HG02885 (cell line): ENCODE data around the gene GDPD5.

Source experiments
- ATAC-seq: cut with Tn5 transposase; IDR thresholded peaks from one replicate; pipeline ENCODE4 v1.9.1; 2021; ENCODE audit warnings: mild to moderate bottlenecking; ENCODE audit not compliant: unreplicated experiment, poor library complexity

The GDPD5 gene

DNA sequence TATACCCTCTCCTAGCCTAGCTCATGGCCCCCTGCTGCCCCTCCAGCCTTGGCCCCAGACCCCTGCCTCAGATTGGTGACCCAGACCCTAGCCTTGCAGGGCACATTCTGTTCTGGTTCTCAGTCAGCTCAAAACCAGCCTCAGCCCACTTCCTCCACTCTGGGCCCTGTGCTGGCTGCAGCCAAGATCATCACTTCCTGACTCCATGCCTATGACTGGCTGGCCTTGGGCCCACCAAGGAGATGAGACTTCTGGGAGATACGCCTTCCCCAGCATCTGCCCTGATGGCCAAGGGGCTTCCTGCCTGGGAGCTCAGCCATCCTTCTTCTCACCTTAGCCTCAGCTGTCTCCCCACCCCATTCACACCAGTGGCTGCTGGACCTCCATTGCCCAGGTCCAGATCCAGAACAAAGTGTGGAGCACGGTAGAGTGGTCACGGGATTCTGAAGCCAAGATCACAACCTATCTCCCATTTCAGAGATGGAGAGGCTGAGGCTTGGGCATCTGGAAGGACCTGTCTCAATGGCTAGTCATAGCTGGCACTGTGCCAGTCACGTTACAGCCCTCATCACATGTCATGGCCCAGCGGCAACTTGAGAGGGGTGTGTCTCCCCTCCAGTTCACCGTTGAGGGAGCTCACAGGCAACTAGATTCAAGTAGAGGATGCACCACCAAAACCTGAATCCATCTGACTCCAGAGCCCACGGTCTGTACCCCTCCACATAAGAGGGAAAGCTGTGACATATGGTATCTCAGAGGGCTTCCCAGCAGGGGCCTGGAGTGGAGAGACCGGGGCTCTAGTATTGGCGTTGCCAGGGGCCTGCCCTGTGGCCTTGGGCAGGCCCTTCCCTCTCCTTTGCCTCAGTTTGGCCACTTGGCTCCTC is 49.7 kb downstream of the GDPD5 start:
- no peak for ATAC-seq

DNA sequence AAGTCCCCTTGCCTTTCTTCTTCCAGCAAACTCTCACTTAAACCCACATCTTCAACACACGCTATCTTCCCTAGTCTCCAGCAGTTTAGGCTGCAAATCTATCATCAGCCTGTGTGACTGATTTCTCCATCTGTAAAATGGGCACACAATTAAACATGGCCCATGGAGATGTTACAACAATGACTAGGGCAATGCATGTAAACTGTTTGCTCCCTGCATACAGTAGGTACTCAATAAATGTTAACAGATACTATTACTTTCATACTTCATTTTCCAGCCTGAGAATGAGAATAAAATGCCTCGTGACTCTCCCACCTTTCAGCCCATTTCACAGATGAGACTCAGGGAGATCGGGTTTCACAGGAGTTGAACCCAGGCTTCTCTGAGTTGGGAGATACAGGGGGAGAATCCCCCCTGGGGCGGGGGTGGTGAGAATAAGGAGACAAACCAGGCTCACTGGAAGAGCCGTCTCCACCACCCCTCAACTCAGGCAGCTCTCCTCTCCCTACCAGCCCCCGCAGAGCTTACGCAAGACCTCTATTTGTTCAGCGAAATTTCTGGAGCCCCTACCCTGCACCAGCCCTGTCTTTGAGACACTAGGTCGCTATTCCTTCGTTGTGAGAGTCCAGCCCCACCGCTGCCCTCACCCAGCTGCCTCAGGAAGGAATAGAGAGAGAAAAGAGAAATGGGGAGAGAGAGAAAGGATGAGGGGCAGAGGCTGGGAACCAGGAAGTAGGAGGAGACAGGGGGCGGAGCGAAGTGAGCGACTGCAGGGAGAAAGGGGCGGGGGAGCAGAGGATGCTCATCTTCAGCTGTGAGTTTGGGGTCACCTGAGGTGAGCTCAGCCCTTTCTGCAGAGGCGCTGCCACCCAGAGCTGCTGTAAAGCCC is 50.6 kb downstream of the GDPD5 start:
- ATAC-seq = no peak

DNA sequence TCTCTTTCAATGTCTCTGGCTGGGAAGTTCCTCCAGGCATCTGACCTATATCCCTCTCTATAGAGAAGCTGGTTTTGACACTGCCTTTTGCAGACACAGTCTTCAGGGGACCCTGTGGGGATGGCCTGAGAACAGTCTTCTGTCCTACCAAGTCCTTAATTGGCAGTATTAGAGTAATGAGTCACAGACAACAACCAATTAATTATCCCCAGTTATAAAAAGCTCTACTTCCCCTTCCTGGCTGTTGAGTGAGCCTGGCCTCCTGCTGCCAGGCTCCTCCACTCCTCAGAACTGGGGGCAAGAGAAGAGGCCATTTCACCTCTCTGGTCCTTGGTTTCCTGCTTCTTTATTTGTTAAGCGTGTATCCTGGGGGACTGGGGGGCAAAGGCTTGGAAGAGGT is 51.5 kb downstream of the GDPD5 start:
- ATAC-seq = no peak

DNA sequence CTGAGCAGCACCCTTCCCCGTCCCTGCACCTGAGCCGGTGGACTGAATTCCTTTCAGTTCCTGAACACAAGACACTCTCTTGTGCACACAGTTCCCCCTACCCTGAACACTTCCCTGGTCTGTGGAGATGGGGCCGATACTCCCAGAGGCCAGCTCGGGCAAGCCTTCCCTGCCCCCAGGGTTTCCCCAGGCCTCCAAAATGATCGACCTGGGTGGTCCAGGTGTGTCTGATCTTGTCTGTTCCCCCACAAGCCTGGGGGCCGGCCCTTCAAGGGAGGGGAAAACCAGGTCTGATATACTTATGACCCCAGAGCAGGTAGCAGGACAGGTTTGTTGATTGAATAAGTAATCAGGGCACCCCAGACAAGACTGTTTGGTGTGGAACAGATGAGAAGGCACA is 52.1 kb downstream of the GDPD5 start:
- no peak for ATAC-seq

DNA sequence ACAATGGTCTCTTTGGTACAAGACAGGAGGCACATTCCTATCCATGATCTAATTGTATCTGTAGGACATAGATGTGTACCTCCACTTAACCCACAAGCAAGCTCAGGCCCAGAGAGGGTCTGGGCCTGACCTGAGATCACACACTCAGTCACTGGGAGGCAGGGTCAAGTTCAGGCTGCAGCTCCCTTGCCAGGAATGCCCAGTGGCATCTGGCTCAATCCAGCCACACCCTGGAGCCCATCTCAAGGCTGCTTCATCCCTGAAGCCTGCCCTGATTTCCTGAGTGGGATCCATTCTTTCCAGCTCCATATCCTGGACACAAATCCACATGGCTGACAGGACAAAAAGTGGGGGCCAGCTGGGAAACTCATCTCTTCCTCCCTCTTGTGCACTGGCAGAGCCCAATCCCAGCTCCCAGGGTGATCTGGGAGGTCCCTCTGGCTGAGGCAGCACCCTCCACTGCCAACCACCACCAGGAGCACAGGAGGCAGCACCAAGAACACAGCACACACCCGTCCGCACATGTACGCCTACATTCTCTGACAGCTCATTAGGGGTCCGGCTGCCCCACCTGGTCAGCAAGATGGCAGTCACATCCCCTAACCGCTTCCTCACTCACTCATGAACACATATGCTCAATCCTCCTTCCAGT is 53.5 kb downstream of the GDPD5 start:
- no peak for ATAC-seq

DNA sequence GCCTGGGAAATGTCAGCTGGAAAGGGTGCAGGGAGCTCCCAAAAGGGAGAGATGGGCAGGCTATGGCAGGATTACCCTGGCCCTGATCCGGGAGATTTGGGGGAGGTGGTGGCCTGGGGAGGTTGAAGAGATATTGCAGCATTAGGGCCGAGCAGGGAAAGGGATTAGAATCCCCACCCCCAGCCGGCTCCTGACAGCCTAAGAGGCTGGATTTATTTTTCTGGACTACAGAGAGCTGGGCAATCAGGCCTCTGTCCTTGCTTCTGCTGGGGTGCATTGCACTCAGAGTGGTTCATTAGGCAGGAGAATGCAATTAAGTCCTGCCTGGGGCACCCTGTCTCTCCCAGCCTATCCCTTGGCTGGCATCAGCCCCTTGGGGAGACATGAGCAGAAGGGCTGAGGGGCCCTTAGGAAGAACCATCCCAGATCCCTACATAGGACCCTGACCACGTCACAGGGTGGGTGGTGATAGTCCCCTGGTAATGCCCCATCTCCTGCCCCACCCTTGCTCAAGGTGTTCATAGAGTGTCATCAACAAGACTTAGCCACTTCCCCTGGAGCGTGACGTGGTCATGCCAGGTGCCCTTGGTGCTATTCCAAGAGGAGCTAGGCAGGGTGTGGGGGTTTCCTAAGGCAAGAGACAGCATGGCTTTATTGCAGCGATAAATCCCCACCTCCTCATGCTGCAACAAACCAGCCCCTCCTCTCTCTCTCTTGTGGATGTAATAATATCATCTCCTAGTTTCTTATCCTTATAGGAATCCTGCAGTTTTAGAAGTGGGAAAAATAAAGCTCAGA is 54.4 kb downstream of the GDPD5 start:
- ATAC-seq = no peak

DNA sequence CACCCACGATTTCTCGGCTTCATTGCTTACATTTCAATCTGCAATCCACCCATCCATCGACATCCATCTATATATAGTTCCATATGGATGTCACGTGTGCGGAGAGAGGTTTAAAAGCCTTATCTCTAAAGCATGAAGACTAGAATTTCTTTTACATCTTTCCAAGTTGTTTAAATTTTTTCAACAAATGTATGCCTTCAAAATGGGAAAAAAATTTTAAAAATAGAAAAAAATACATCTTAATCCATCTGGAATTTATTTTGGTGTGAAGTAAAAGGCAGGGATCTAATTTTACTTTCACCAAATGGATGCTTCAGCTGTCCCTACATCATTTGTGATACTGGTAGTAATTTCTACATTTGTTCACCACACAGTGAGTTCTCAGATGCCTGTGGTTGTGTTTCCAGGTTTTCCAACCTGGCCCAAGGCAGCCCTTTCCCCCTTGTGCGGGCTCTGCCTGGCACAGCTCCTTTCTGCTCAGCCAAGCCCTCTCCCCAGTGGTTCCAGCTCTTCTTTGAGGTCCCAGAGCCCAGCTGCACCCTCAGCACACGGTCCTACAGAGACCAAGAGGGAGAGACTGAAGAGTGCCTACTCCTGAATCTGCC is 55.2 kb downstream of the GDPD5 start:
- ATAC-seq = no peak

DNA sequence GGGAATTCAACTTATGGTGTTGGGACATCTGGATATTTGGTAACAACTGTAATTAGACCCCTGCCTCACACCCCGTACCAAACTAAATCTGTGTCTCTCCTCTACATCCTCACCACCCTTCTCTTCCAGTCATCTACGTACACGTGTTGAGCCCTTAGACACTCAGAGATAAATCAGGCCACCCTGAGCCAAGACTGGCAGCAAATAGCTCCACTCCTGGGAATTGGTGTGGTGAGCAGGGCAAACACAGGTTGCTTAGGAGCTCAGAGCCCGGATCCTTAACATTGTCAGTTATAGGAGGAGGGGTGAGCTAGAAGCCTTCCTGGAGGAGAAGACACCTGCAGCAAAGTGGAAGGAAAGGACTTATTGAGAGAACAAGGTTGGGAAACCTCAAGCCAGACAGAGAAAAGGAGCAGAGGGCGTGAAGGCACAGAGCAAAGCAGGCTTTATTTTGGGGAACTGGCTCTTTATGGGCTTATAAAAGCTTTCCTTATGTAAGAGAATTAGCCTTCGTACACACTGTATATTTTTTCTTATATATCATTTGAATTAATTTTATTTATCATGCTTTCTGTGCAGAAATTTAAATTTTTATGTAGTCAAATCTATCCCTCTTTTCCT is 55.8 kb downstream of the GDPD5 start:
- no peak for ATAC-seq

DNA sequence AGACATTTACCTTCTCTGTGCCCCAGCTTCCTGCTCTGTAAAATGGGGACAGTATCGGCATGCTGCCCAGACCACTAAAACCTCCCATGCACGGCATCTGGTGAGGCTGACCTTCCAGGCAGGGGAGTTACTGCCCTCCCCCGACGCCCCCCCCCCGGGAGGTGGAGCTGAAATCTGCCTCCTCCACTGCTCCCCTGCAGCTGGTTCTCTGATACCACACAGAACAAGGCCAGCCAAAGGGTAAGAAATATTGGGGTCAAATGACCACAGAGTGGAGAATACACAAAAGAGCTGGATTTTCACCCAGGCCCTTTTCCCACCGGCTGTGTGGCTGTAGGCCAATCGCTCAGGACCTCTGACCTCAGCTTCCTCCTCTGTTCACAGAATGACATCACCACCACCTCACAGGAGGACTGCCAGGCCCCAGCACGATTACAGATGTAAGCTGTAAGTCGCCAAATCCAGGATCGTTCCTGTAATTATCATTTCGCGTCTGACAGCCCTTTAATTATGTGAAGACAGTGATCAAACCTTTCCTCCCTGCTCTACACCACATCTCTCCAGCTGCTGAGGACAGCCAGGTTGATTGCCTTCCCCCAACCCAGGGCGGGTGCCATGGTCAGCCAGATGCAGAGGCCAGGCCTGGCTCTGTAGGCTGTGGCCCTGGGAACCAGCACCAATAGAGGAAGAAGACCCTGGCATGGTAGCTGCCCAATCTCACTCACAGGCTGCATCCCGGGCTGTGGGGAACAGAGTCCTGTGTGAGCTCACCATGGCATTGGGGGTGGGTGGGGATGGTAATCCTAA is 57.0 kb downstream of the GDPD5 start:
- ATAC-seq = no peak

DNA sequence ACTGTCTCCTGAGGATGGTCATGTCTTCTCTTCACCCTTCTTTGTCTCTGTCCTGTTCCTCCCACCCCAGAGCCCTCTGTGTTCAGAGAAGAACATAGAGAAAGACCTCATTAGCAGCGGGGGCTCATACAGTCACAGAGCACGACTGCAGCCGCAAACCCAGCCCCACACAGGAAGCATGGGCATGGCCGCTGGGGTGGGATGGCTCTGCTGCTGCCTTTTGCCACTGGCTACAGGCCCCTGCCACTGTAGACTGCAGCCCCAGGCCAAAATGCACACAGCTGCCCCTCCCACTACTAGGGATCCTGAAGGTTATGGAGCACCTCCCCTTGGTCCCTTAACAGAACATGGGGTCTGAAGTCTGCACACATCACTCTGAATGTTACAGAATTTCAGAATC is 57.9 kb downstream of the GDPD5 start:
- ATAC-seq = no peak

DNA sequence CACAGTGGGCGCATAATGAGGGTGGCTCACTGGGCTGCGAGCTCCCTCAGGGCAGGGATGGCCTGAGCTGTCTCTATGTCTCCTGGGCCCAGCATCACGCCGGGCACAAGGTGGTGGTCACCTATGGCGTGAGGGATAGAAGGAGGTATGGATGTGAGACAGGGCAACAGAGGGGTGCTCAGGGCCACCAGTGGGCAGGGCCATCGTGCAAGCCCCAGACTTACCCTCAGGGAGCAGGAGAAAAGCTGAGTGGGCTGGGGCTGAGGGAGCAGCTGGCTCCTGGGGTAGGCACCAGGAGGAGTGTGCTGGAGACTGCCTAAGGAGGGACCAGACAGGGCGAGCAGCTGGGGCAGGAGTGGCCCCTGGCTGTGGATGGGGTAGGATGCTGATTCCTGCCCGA is 58.4 kb downstream of the GDPD5 start:
- ATAC-seq = no peak

DNA sequence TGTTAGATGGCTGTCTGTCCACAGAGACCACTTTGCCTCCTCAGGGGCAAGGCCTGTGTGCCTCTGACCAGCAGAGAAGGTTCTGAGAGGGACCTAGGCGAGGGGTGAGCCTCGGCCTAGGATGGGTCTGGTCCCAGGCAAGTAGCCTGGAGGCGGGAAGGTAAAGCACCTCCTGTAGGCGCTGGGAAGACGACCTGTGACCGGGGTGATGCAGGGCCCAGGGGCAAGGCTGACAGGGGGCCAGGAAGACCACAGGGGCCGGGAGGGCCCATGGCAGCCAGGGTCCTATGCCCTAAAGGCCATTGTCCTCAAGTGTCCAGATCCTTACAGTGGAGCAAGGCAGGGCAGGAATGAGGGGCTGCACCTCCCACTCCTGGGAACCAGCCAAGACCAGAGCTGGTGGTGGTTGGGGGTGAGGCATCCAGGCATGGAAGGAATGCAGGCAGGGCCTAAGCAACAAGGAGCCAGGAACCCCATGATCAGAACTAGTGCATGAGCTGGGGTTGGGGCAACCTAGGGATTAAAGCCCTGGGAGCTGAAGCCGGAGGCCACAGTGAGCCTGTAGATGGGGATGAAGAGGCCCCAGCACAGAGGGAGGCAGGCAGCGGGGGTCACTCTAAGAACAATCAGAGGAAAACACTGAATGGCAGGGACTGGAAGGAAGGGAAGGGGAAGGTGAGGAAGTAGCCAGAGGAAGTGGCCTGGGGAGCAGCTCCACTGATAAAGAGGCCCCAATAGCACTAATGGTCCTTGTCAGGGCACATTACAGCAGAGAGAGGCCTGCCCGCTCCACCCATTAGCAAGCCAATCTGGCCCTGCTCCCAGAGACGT is 59.8 kb downstream of the GDPD5 start:
- ATAC-seq = no peak

DNA sequence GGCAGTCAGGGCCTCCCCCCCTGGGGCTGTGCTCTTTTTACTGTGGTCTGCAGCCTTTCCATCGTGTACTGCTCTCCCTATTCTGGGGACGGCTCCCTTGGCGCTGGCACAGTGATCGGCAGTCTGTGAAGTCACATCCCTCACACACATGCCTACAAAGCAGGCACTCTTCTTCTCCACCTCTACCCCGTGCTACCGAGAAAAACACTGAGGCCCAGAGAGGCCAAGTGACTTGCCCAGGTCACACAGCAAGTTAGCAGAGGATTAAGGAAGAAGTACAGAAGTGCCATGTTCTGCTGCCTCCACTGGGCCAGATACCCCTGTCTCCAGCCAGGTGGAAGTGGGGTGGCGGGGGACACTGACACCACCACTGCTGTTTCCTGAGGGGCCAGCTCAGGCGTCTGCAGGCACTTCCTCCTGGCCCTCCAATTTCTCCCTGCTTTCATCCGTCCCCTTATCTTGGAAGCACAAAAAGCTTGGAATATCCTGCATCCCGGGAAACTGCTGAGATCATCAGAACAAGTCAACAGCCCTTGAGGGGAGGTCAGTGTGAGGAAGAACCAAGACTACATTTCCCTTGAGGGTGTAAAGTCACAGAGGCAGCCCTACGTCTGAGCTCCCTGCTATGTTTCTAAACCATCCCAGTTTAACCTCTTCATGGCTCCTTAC is 62.5 kb downstream of the GDPD5 start:
- ATAC-seq = no peak

DNA sequence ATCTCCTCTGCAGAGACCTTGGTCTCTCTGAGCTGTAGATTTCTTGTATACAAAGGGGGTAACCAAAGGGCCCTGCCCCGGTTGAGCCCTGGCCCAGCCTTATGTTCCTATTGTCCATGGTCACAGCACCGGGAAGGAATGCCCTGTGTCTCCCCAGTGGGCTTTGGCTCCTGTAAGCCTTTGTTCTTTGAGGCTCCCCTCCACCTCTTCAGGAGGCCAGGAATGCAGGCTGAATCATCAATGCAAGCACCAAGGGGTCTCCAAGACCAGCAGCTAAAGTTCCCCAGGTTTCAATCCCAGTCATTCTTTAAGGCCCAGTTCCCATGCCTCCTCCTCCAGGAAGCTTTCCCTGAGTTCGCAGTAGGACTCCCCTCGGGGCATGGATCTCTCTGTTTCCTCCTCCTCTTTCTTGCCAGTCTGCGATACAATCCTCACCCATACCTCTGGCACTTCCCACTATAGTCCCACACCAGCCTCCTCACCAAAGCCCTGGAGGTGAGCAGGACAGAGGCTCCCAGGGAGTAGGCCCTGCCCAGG is 63.6 kb downstream of the GDPD5 start:
- ATAC-seq = no peak

DNA sequence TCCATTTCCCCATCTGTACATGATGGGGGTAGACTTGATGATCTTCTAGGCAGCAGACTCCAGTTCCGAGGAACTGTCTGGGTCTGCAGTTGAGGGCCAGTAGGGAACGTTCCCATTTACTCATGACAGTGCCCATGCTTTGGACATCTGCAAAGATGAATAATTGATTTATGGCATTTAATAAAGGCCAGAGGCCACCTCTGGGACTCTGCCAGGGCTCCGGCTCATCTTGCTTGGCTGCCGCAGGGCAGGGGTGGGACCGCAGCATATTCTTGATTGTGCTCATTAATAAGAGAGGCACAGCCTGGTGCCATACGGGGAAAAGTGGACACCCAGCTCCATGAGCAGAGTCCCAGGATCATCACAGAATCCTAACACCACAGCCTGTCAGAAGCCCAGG is 64.6 kb downstream of the GDPD5 start:
- ATAC-seq = no peak

DNA sequence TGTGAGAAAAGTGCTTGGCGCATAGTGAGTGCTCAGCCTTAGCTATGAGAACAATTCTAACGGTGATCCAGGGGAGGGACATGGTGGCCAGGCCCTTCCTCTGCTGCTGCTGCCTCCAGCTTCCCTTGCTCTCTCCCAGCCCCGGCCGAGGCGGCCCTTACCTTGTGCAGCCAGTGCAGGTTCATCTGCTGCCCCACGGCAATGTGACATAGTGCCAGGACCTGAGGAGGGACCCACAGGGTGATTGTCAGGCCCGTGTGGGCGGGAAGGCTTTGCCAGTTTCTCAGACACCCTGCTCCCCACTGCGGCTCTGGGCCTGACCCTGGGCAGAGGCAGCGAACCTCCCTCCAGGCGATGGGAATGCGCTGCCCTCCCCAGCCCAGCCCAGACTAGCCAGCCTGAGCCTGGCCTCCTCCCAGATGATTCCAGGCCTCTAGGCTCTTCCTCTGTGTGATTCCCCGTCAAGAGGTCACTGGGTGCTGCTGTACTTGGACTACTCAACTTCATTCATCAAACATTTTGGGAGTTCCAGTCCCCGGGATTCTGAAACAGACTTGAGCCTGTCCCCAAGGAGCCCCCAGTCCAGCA is 69.1 kb downstream of the GDPD5 start:
- ATAC-seq = no peak

DNA sequence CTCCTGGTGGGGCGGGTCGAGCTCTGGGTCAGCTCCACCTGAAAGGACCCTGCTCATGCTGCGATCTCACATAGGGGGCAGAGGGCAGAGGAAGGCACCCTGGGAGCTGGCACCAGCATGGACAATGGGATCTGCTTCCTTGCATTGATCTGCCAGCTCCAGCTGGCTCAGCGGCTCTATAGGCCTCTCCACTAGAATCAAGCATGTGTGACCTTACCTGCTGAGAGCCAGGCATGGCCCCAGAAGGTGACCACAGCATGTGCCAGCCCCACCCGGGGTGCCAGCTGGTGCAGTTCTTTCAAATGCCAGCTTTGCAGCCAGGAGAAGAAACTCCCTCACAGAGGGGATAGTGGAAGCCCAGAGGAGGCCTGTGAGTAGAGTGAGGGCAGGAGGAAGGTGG is 70.8 kb downstream of the GDPD5 start:
- no peak for ATAC-seq
